ENCODE measurements around the gene CLIC4. TPM values are rescaled to one million over a fixed set of nuclear protein-coding genes. Genes with fewer than 3 reads are reported as not detected.

CLIC4 gene
- total RNA-seq, 1 experiment from 2014 or later = 87.4 TPM

GRCh38 chr1:24827379-24828135 lies 82.3 kb downstream of the CLIC4 start:
- peaks cover 89% of the 10 kb centered on the region for H3K79me2 ChIP-seq (ENCODE audit: low read length)
- H3K27ac ChIP-seq (ENCODE audit: low read length) = peak overlapping the region; percentile 80
- peak overlapping the region; percentile 64 for H3K4me2 ChIP-seq (ENCODE audit: low read depth, low read length, poor library complexity, severe bottlenecking)
- H4K20me1 ChIP-seq (ENCODE audit: insufficient read depth, low read depth, low read length) = 0 out of 2 replicates have a peak, but pooled peaks cover 6% of the 10 kb centered on the region
- no peak for DNase-seq
- H3K9ac ChIP-seq (ENCODE audit: low read length) = peak overlapping the region; percentile 35; the same call in 1 of the 2 replicates
- no peaks in the 10 kb centered on the region for H3K27me3 ChIP-seq (ENCODE audit: low read length)
- H3K9me3 ChIP-seq (ENCODE audit: low read length) = no peaks in the 10 kb centered on the region
- H3K9me2 ChIP-seq (replicated peaks; ENCODE audit: insufficient read depth, low read length) = no peaks in the 10 kb centered on the region
- peaks cover 76% of the 10 kb centered on the region for H3K4me1 ChIP-seq (ENCODE audit: low read length)
- H3K4me3 ChIP-seq (ENCODE audit: low read length) = peak overlapping the region; percentile 20; the same call in 1 of the 2 replicates
- peaks cover 4% of the 10 kb centered on the region; the same call in 1 of the 2 replicates for H3K36me3 ChIP-seq (ENCODE audit: insufficient read depth, low read length)
- H2AFZ ChIP-seq (ENCODE audit: low read length) = no peak overlapping the region

- H3K79me2 ChIP-seq (ENCODE audit: low read length) = peaks cover 82% of the 10 kb centered on the region
- H4K20me1 ChIP-seq (ENCODE audit: insufficient read depth, low read depth, low read length) = 0 out of 2 replicates have a peak, but pooled peaks cover 6% of the 10 kb centered on the region
- peaks cover 4% of the 10 kb centered on the region; the same call in 1 of the 2 replicates for H3K36me3 ChIP-seq (ENCODE audit: insufficient read depth, low read length)
- H3K9ac ChIP-seq (ENCODE audit: low read length) = no peak overlapping the region
- no peak for DNase-seq
- no peaks in the 10 kb centered on the region for H3K9me3 ChIP-seq (ENCODE audit: low read length)
- H3K4me1 ChIP-seq (ENCODE audit: low read length) = peaks cover 68% of the 10 kb centered on the region
- H3K4me2 ChIP-seq (ENCODE audit: low read depth, low read length, poor library complexity, severe bottlenecking) = peak overlapping the region; percentile 64
- no peak overlapping the region for H2AFZ ChIP-seq (ENCODE audit: low read length)
- no peaks in the 10 kb centered on the region for H3K9me2 ChIP-seq (replicated peaks; ENCODE audit: insufficient read depth, low read length)
- H3K4me3 ChIP-seq (ENCODE audit: low read length) = no peak overlapping the region
- H3K27me3 ChIP-seq (ENCODE audit: low read length) = no peaks in the 10 kb centered on the region
- H3K27ac ChIP-seq (ENCODE audit: low read length) = peak overlapping the region; percentile 80
Observed at GRCh38 chr1:24828183-24828886, 83.1 kb downstream of the CLIC4 start.

DNA sequence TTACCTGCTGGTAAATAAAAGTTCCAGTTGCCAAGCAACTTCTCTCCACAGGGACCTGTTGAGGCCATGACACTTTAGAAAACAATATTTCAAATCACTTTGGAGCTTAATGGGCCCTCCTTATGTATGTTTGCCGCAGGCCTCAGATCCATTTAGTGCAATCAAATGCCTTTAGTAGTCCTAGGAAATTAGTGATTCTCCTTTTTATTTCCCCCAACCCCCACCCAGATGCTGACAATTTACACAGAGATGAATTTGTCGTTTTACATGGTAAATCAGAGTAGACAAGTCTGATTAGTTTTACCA lies 83.6 kb downstream of the CLIC4 start:
- Histone ChIP-seq H3K79me2 (ENCODE audit: low read length) (peaks cover 77% of the 10 kb centered on the region), H3K9ac (ENCODE audit: low read length) (no peak overlapping the region), H3K27me3 (ENCODE audit: low read length) (no peaks in the 10 kb centered on the region), H4K20me1 (ENCODE audit: insufficient read depth, low read depth, low read length) (0 out of 2 replicates have a peak, but pooled peaks cover 6% of the 10 kb centered on the region), H3K36me3 (ENCODE audit: insufficient read depth, low read length) (peaks cover 4% of the 10 kb centered on the region; the same call in 1 of the 2 replicates), H3K4me1 (ENCODE audit: low read length) (peaks cover 66% of the 10 kb centered on the region), H3K27ac (ENCODE audit: low read length) (peak overlapping the region; percentile 46), H2AFZ (ENCODE audit: low read length) (no peak overlapping the region), H3K4me2 (ENCODE audit: low read depth, low read length, poor library complexity, severe bottlenecking) (peak overlapping the region; percentile 6), H3K9me3 (ENCODE audit: low read length) (no peaks in the 10 kb centered on the region), H3K4me3 (ENCODE audit: low read length) (no peak overlapping the region), H3K9me2 (replicated peaks; ENCODE audit: insufficient read depth, low read length) (no peaks in the 10 kb centered on the region)
- DNase-seq = no peak

- peak; percentile 93 for DNase-seq
- H3K79me2 ChIP-seq (ENCODE audit: low read length) = peaks cover 66% of the 10 kb centered on the region
Observed at GRCh38 chr1:24830680-24831272, 85.5 kb downstream of the CLIC4 start.

GRCh38 chr1:24841593-24841992 lies 96.3 kb downstream of the CLIC4 start:
- Histone ChIP-seq H4K20me1 (ENCODE audit: insufficient read depth, low read depth, low read length) (no peaks in the 10 kb centered on the region), H3K36me3 (ENCODE audit: insufficient read depth, low read length) (peaks cover 14% of the 10 kb centered on the region; the same call in 1 of the 2 replicates)

More at GRCh38 chr1:24830680-24831272, 85.5 kb downstream of the CLIC4 start:
- no peaks in the 10 kb centered on the region for H3K9me2 ChIP-seq (replicated peaks; ENCODE audit: insufficient read depth, low read length)
- peaks cover 56% of the 10 kb centered on the region for H3K4me1 ChIP-seq (ENCODE audit: low read length)
- H3K4me2 ChIP-seq (ENCODE audit: low read depth, low read length, poor library complexity, severe bottlenecking) = peak overlapping the region; percentile 28
- H4K20me1 ChIP-seq (ENCODE audit: insufficient read depth, low read depth, low read length) = 0 out of 2 replicates have a peak, but pooled peaks cover 6% of the 10 kb centered on the region
- H3K36me3 ChIP-seq (ENCODE audit: insufficient read depth, low read length) = peaks cover 4% of the 10 kb centered on the region; the same call in 1 of the 2 replicates
- no peaks in the 10 kb centered on the region for H3K9me3 ChIP-seq (ENCODE audit: low read length)
- no peak overlapping the region for H2AFZ ChIP-seq (ENCODE audit: low read length)
- no peaks in the 10 kb centered on the region for H3K27me3 ChIP-seq (ENCODE audit: low read length)
- H3K9ac ChIP-seq (ENCODE audit: low read length) = no peak overlapping the region
- peak overlapping the region; percentile 46; the same call in 1 of the 2 replicates for H3K27ac ChIP-seq (ENCODE audit: low read length)
- H3K4me3 ChIP-seq (ENCODE audit: low read length) = no peak overlapping the region

DNA sequence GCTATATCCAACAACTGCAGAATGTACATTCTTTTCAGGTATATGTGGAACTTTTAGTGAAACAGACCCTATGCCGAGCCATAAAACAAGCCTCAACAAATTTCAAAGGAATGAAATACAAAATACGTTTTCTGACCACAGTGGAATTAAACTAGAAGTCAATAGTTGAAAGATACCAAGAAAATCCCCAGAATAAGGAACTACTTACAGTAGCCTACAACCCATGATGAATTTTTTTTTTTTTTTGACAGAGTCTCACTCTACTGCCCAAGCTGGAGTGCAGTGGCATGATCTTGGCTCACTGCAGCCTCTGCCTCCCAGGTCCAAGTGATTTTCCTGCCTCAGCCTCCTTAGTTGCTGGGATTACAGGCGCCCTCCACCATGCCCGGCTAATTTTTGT lies 101.4 kb downstream of the CLIC4 start:
- Histone ChIP-seq H3K36me3 (ENCODE audit: insufficient read depth, low read length) (peaks cover 4% of the 10 kb centered on the region; the same call in 1 of the 2 replicates), H3K4me1 (ENCODE audit: low read length) (peaks cover 12% of the 10 kb centered on the region), H3K9me3 (ENCODE audit: low read length) (no peaks in the 10 kb centered on the region), H3K9me2 (replicated peaks; ENCODE audit: insufficient read depth, low read length) (no peaks in the 10 kb centered on the region), H3K4me3 (ENCODE audit: low read length) (no peak overlapping the region), H2AFZ (ENCODE audit: low read length) (no peak overlapping the region), H3K27ac (ENCODE audit: low read length) (no peak overlapping the region), H3K4me2 (ENCODE audit: low read depth, low read length, poor library complexity, severe bottlenecking) (no peak overlapping the region), H3K79me2 (ENCODE audit: low read length) (no peaks in the 10 kb centered on the region), H3K9ac (ENCODE audit: low read length) (no peak overlapping the region), H4K20me1 (ENCODE audit: insufficient read depth, low read depth, low read length) (no peaks in the 10 kb centered on the region), H3K27me3 (ENCODE audit: low read length) (no peaks in the 10 kb centered on the region)
- no peak for DNase-seq

More at GRCh38 chr1:24841593-24841992, 96.3 kb downstream of the CLIC4 start:
- no peak for DNase-seq
- H3K9ac ChIP-seq (ENCODE audit: low read length) = no peak overlapping the region
- H3K9me3 ChIP-seq (ENCODE audit: low read length) = no peaks in the 10 kb centered on the region
- no peaks in the 10 kb centered on the region for H3K27me3 ChIP-seq (ENCODE audit: low read length)
- no peak overlapping the region for H3K4me3 ChIP-seq (ENCODE audit: low read length)
- no peak overlapping the region for H2AFZ ChIP-seq (ENCODE audit: low read length)
- H3K9me2 ChIP-seq (replicated peaks; ENCODE audit: insufficient read depth, low read length) = no peaks in the 10 kb centered on the region
- H3K4me2 ChIP-seq (ENCODE audit: low read depth, low read length, poor library complexity, severe bottlenecking) = no peak overlapping the region
- H3K27ac ChIP-seq (ENCODE audit: low read length) = no peak overlapping the region
- no peaks in the 10 kb centered on the region for H3K4me1 ChIP-seq (ENCODE audit: low read length)
- peaks cover 26% of the 10 kb centered on the region for H3K79me2 ChIP-seq (ENCODE audit: low read length)

GRCh38 chr1:24847995-24848881 lies 103.0 kb downstream of the CLIC4 start:
- 0 out of 2 replicates have a peak overlapping the region, but pooled peaks have one; percentile 44 for H2AFZ ChIP-seq (ENCODE audit: low read length)
- no peaks in the 10 kb centered on the region for H3K9me3 ChIP-seq (ENCODE audit: low read length)
- no peaks in the 10 kb centered on the region for H3K9me2 ChIP-seq (replicated peaks; ENCODE audit: insufficient read depth, low read length)
- no peaks in the 10 kb centered on the region for H4K20me1 ChIP-seq (ENCODE audit: insufficient read depth, low read depth, low read length)
- peak overlapping the region; percentile 80 for H3K9ac ChIP-seq (ENCODE audit: low read length)
- H3K4me1 ChIP-seq (ENCODE audit: low read length) = peaks cover 12% of the 10 kb centered on the region
- H3K4me3 ChIP-seq (ENCODE audit: low read length) = peak overlapping the region; percentile 70
- no peaks in the 10 kb centered on the region for H3K79me2 ChIP-seq (ENCODE audit: low read length)
- H3K36me3 ChIP-seq (ENCODE audit: insufficient read depth, low read length) = no peaks in the 10 kb centered on the region
- H3K27ac ChIP-seq (ENCODE audit: low read length) = peak overlapping the region; percentile 61; the same call in 1 of the 2 replicates
- peak overlapping the region; percentile 93 for H3K4me2 ChIP-seq (ENCODE audit: low read depth, low read length, poor library complexity, severe bottlenecking)
- no peaks in the 10 kb centered on the region for H3K27me3 ChIP-seq (ENCODE audit: low read length)
- DNase-seq = peak; percentile 97

Measured in Karpas-422 (cell line).